ENCODE measurements around the gene IFNLR1.

The IFNLR1 gene

GRCh38 chr1:24108334-24109165 is 78.5 kb downstream of the IFNLR1 start:
- H3K27ac ChIP-seq: no peak overlapping the region
- no peak for TF ChIP-seq CTCF (conservative IDR thresholded peaks at IDR 0.05)

- H3K27ac ChIP-seq: no peak overlapping the region
- TF ChIP-seq CTCF (conservative IDR thresholded peaks at IDR 0.05): no peak
Observed at GRCh38 chr1:24107462-24108138, 79.5 kb downstream of the IFNLR1 start.

GRCh38 chr1:24105368-24106160 is 81.5 kb downstream of the IFNLR1 start:
- no peak overlapping the region for H3K27ac ChIP-seq
- no peak for TF ChIP-seq CTCF (conservative IDR thresholded peaks at IDR 0.05)

GRCh38 chr1:24104854-24105253 is 82.2 kb downstream of the IFNLR1 start:
- no peak for TF ChIP-seq CTCF (conservative IDR thresholded peaks at IDR 0.05)
- no peak overlapping the region for H3K27ac ChIP-seq

Data from VCaP (cell line).